ENCODE results near the gene DCBLD2. TPM values are rescaled to one million over a fixed set of nuclear protein-coding genes. Genes with fewer than 3 reads are reported as not detected.

DCBLD2 gene
- total RNA-seq, 1 experiment from 2014 or later = 19.3 TPM

Other genes with a start within 250 kb of the DCBLD2 start
- gene ST3GAL6, start 138.4 kb downstream of the DCBLD2 start, total RNA-seq (2014; rRNA removed; shearing (Covaris generic); ENCODE audit: low replicate concordance) = 1.4 and 2.0 TPM in 2 replicates

All from MG63 (cell line).